ENCODE data around the gene EID3.

- TF ChIP-seq EZH2phosphoT487 (IDR thresholded peaks at IDR 0.05; ENCODE audit: borderline replicate concordance) (no peak), SIN3A (IDR thresholded peaks at IDR 0.05; ENCODE audit: low read depth) (no peak), POLR2AphosphoS5 (IDR thresholded peaks at IDR 0.05; ENCODE audit: low read depth, low read length) (no peak), CEBPB (IDR thresholded peaks at IDR 0.05; ENCODE audit: low read depth) (no peak), POLR2A (IDR thresholded peaks at IDR 0.05; ENCODE audit: borderline replicate concordance, extremely low read depth, insufficient read depth, insufficient read length) (no peak), CTCF (IDR thresholded peaks at IDR 0.05 in 2 of 3, conservative IDR thresholded peaks at IDR 0.05 in 1 of 3; ENCODE audit: borderline replicate concordance in 1 of 3, insufficient read depth in 1 of 3, low read depth in 2 of 3, low read length in 2 of 3) (no peak), JUND (IDR thresholded peaks at IDR 0.05) (no peak), MAX (IDR thresholded peaks at IDR 0.05) (no peak), SP1 (IDR thresholded peaks at IDR 0.05; ENCODE audit: low read depth) (no peak), EGR1 (IDR thresholded peaks at IDR 0.05; ENCODE audit: low read depth) (no peak), ZNF274 (IDR thresholded peaks at IDR 0.05; ENCODE audit: low read depth, low read length) (no peak), YY1 (IDR thresholded peaks at IDR 0.05; ENCODE audit: extremely low read depth, insufficient replicate concordance, low read depth, low read length) (no peak), ZFX (IDR thresholded peaks at IDR 0.05) (no peak), REST (IDR thresholded peaks at IDR 0.05; ENCODE audit: low read depth) (no peak)
Measured at GRCh38 chr12:104328790-104329189, 25.3 kb downstream of the EID3 start.
